Measurements from ENCODE around the gene MRNIP.

The MRNIP gene

GRCh38 chr5:179900711-179901110 lies 42.1 kb upstream of the MRNIP start:
- Histone ChIP-seq H3K4me3 (replicated peaks; ENCODE audit: insufficient read depth, low read length) (no peak overlapping the region), H3K27me3 (ENCODE audit: insufficient read depth, poor library complexity, severe bottlenecking) (no peaks in the 10 kb centered on the region), H3K27ac (replicated peaks) (no peak overlapping the region)
- TF ChIP-seq POLR2AphosphoS5 (IDR thresholded peaks at IDR 0.05; ENCODE audit: low read depth) = no peak
- no peak for TF ChIP-seq REST (IDR thresholded peaks at IDR 0.05; ENCODE audit: insufficient replicate concordance, low read depth)
- TF ChIP-seq CTCF (IDR thresholded peaks at IDR 0.05; ENCODE audit: insufficient read depth, low read length) = no peak
- no peak for DNase-seq (ENCODE audit: low read depth in 1 of 2, low spot score in 1 of 2)

GRCh38 chr5:179900206-179900605 lies 41.6 kb upstream of the MRNIP start:
- Histone ChIP-seq H3K27me3 (ENCODE audit: insufficient read depth, poor library complexity, severe bottlenecking) (no peaks in the 10 kb centered on the region), H3K4me3 (replicated peaks; ENCODE audit: insufficient read depth, low read length) (no peak overlapping the region), H3K27ac (replicated peaks) (no peak overlapping the region)
- no peak for TF ChIP-seq POLR2AphosphoS5 (IDR thresholded peaks at IDR 0.05; ENCODE audit: low read depth)
- TF ChIP-seq CTCF (IDR thresholded peaks at IDR 0.05; ENCODE audit: insufficient read depth, low read length) = no peak
- no peak for TF ChIP-seq SPI1 (IDR thresholded peaks at IDR 0.05; ENCODE audit: borderline replicate concordance, low read depth)
- TF ChIP-seq REST (IDR thresholded peaks at IDR 0.05; ENCODE audit: insufficient replicate concordance, low read depth) = no peak
- TF ChIP-seq GABPA (IDR thresholded peaks at IDR 0.05; ENCODE audit: low read depth) = no peak
- no peak for DNase-seq (ENCODE audit: low read depth in 1 of 2, low spot score in 1 of 2)

GRCh38 chr5:179895861-179896260 lies 37.2 kb upstream of the MRNIP start:
- H3K27ac ChIP-seq (replicated peaks) = no peak overlapping the region
- DNase-seq (ENCODE audit: low read depth in 1 of 2, low spot score in 1 of 2) = no peak
- no peak overlapping the region for H3K4me3 ChIP-seq (replicated peaks; ENCODE audit: insufficient read depth, low read length)
- H3K27me3 ChIP-seq (ENCODE audit: insufficient read depth, poor library complexity, severe bottlenecking) = no peaks in the 10 kb centered on the region
- TF ChIP-seq CTCF (IDR thresholded peaks at IDR 0.05; ENCODE audit: insufficient read depth, low read length) (no peak), GABPA (IDR thresholded peaks at IDR 0.05; ENCODE audit: low read depth) (no peak), SPI1 (IDR thresholded peaks at IDR 0.05; ENCODE audit: borderline replicate concordance, low read depth) (no peak), POLR2AphosphoS5 (IDR thresholded peaks at IDR 0.05; ENCODE audit: low read depth) (no peak), REST (IDR thresholded peaks at IDR 0.05; ENCODE audit: insufficient replicate concordance, low read depth) (no peak)

Data from HL-60 (cell line).